GM21529 (cell line): Measurements from ENCODE around the gene HESX1.

Experiments used
- ATAC-seq: cut with Tn5 transposase; IDR thresholded peaks from one replicate; pipeline ENCODE4 v1.9.1; 2021; ENCODE audit not compliant: unreplicated experiment

Gene HESX1

GRCh38 chr3:57168151-57168550 is 31.6 kb downstream of the HESX1 start:
- ATAC-seq = no peak

GRCh38 chr3:57166660-57167059 is 33.1 kb downstream of the HESX1 start:
- ATAC-seq = no peak

DNA sequence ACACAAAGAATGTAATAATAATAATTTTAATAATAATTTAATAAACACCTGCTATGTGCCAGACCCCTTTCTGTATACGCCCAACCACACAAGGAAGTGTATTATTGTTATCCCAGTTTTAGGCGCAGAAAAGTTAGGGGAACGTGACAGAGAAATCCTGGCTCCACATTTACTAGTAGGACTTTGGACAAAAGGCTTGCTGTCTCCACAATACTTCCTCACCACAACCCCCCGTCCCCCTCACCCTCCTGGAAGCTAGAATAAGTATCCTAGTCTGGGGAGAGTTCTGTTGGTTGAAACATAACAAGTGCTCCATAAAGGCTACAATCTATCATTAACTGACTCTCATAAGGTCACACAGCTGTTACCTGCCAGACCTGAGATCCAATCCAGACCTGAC is 34.1 kb downstream of the HESX1 start:
- ATAC-seq = no peak

GRCh38 chr3:57164657-57165573 is 34.9 kb downstream of the HESX1 start, which contains the start of gene IL17RD:
IL17RD (minus strand) TSS chr3:57165353; CDS start chr3:57165286, 67 bp downstream.
- ATAC-seq = peak; percentile 54

- ATAC-seq = peak; percentile 16
Observed at GRCh38 chr3:57164217-57164656, 35.5 kb downstream of the HESX1 start.

GRCh38 chr3:57163751-57164150 is 36.0 kb downstream of the HESX1 start:
- ATAC-seq = no peak

DNA sequence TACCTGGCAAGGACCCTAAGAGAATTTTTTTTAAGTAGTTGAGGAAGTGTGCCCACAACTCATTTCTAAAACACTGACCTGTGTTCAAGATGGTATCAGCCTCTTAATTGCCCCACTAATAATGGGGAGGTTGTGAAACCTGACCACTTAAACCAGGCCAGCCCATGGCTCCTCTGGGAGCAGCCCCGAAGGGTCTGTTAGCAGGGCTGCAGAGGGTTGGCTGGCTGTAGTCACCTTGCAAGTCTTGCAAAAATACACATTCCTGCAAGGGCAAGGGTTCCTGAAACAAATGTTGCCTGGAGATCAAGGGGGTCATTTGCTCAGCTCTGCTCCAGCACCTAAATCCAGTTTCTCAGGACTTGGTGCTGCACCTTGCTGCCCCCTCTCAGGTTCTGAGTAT is 37.9 kb downstream of the HESX1 start:
- no peak for ATAC-seq

- ATAC-seq = no peak
Observed at GRCh38 chr3:57160765-57161538, 38.8 kb downstream of the HESX1 start.

DNA sequence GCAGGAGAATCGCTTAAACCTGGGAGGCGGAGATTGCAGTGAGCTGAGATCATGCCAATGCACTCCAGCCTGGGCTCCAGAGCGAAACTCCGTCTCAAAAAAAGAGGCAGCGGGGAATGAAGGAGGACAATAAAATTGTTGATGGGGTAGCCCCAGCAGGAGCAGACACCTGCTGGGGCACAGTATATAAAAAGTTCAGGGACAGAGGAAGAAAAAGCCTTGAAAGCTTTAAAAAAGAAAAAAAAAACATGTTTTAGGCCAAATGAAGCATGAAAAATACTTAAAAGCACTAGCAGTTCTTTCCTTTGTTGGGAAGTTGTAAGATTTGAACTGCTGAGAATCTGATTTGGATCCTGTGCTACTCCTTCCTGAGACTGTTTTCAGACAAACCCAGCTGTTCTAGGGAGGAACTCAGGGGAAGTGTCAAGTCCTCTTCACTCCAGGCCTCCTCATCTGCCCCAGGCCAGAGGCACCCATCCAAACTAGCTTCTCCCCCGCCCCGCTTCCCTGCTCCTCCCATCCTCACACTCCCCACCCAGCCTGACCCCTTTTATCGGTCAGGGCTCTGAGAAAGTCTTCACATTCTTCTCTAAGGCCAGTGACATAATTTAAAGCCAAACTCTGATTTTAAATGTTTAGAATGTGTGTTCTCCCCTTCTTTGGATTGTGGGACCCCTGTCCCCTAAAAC is 39.6 kb downstream of the HESX1 start:
- no peak for ATAC-seq

DNA sequence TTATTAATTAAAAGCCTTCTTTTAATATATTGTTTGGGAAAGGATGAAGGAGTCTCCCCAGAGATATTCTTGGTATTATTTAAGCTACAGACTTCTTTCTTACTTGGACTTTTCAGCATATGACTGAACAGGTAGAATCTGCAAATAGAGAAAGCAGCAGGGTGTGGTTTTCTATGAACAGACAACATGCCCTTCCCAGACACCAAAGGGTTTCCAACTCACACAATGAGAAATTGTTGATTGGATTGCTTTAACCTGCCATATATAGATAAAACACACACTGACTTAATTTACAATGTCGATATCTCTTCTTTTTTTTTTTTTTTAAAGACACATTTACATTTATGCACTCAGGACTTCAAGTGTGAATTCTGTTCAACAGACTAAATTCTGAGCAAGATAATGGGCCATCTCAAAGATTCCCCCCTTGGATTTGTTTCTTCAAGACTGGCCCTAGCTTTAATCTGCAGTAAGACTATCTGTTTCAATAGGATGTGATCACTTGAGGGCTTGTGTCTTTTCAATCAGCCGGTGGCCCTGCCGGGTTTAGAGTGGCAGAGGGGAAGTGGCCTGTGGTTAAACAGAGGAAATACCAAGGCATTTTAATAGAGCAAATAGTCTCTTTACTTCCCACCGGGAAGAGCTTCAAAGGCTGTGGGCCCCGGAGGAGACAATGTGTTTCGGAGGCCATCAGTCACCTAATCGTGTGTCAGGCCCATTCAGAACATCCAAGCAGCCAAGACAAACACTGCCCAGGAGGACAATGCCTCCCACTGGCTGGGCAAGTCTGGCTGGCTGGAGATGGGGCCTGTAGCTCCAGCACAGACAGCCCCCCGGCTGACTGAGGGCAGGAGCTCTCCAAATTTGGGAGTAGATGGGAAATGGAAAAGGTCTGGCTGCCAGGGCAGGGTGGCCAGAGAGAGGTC is 40.7 kb downstream of the HESX1 start:
- no peak for ATAC-seq

GRCh38 chr3:57158325-57158724 is 41.5 kb downstream of the HESX1 start:
- no peak for ATAC-seq

GRCh38 chr3:57157545-57157944 is 42.2 kb downstream of the HESX1 start:
- ATAC-seq = no peak

GRCh38 chr3:57155310-57155643 is 44.5 kb downstream of the HESX1 start:
- no peak for ATAC-seq

DNA sequence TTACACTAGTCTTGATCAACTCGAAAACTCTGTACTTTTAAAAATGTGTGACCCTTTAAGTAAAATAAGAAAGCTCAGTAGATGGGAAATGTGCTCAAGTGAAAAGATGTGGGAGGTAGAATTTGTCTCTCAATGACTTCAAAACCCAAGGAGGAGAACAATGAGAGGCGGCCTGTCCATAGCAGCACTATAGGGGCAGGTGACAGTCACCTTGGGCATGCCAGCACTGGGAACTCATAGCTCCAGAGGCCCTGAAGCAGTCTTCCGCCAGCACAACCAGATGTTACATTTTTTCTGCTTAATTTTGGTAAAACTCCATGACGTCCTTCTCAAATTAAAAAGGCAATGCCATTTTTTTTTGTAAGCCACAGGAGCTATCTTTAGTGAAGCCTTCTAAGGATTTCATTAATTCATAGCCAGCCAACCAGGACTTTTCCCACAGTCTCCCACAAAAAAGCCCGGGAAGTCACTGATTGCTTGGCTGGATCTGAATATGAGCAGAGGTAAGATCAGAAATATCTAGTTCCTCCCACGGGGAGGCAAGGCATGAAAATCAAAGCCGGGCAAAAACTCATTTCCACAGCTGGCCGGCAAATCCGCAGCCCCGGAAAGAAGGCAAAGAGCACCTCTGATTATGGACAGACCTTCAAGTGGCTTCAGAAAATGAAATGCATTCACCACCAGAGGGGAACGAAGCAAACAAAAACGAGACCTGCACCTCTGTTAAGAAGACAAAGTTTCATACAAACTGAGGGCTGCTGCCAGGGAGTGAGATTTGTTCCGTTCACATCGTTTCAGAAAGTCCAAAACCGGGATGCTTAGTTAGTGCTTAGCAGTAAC is 45.1 kb downstream of the HESX1 start:
- ATAC-seq = no peak

DNA sequence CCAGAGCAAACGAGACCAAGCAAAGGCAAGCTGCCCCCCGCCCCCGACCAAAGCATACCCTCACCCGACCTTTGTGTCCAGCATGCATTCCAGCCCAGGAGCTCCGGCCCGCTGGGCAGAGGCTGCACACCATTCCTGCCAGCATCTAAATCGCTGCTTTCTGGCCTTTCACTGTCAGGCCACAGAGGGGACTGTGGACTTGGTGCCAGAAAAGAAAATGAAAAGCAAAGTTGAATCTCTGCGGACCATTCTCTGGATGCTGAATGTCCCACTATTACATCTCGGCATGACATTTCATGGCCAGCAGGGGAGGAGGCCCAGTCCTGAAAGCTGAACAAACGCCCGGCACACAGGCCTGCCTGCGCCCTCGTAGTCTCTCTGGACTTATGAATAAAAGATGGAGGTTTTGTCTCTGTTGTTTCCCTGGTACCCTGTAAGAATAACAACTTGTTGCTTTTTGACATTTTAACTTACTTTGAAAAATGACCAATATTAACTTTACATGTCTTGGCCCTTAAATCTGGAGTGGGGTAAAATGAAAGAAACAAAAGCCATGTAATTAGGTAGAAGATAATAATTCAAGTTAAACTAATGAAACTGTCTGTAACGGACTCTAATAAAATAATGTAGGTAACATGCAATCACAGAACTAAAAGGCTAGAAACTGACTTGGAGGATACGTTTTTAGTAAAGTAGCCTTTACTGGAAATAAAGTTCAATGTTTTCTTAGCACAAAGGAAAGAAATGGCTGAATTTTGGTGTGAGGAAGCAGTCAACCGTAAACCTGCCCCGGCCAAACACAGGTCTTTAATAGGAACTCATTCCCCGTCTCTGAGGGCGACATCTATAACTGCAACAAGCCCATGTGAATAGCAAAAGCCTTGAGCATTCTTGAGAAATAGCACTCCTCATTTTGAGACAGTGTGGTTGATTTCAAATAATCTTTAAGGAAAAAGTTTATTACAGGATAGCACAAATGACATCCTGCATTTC is 47.3 kb downstream of the HESX1 start:
- ATAC-seq = no peak

DNA sequence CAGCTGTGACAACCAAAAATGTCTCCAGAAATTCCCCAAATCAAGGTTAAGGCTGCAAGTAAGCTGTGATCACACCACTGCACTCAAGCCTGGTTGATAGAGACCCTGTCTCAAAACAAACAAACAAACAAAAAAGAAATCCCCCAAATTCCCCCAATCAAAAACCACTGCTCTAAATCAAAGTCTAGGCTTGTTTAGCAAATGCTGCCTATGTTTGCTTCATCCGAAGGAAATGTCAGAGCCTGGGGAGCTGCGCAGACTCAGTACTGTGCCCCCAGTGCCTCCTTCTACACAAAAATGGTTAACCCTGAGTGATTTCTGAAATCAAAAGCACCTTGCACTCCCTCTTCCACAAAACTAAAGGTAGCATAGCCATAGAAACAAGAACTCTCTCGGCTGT is 48.0 kb downstream of the HESX1 start:
- no peak for ATAC-seq

DNA sequence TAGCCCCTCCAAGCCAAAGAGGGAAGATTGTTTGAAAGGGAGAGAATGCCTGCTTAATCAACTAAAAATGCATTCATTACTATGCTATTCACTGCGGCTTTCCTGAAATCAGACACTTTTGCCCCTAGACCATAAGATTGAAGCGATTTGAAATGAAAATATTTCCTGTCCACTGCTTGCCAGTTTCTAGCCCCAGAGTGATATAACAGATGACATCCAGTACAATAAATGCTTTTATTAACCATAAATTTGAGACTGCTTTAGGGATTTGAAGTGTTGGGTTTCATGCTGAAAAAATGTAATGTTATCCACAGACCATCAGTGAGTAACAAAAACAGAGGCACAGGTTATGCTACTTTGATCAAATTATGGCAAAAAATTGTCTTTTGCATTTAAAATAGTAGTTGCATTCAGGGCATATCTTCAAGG is 48.7 kb downstream of the HESX1 start:
- ATAC-seq = no peak

DNA sequence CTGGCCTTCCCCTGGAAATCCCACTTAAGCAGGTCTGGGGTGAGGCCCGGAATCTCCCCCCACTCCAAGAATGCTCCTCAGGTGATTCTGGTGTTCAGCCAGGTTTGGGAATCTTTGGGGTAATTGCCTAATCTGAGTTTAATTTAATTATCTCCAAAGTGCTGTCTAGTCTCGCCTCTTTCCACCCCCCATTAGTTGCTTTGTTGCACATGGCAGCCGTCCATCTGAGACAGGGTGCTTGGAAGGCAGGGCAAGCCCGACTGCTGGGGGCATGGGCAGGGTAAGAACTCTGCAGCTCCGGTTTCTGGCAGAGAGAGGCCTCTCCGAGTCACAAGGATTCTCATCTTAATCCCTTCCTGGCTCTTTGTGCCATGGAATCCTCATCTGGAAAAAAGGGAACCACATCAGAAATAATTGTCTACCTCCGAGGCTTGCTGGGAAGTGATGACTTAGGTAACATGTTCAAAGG is 49.6 kb downstream of the HESX1 start:
- no peak for ATAC-seq
